Ishikawa (cell line): ENCODE measurements around the gene SOX12.

Experiments used
- CEBPB ChIP-seq: IDR thresholded peaks from 2 replicates; pipeline ENCODE4 v1.6.1; 2012
- CREB1 ChIP-seq: IDR thresholded peaks from 2 replicates; pipeline ENCODE4 v1.6.1; 2012; ENCODE audit warnings: low read depth
- EP300 ChIP-seq: IDR thresholded peaks from 2 replicates; pipeline ENCODE4 v1.6.1; 2012; ENCODE audit warnings: borderline replicate concordance
- MAX ChIP-seq: IDR thresholded peaks from 2 replicates; pipeline ENCODE4 v1.6.1; 2012
- RAD21 ChIP-seq: IDR thresholded peaks from 2 replicates; pipeline ENCODE4 v1.6.1; 2012; ENCODE audit warnings: low read depth
- REST ChIP-seq: IDR thresholded peaks from 2 replicates; pipeline ENCODE4 v1.6.1; 2012; ENCODE audit warnings: low read depth, mild to moderate bottlenecking
- TCF12 ChIP-seq: IDR thresholded peaks from 2 replicates; pipeline ENCODE4 v1.6.1; 2012; ENCODE audit warnings: low read depth
- USF1 ChIP-seq: IDR thresholded peaks from 2 replicates; pipeline ENCODE4 v1.6.1; 2012
- YY1 ChIP-seq: IDR thresholded peaks from 2 replicates; pipeline ENCODE4 v1.6.1; 2012; ENCODE audit warnings: low read depth

GRCh38 chr20:371755-372542 is 46.6 kb downstream of the SOX12 start:
- TF ChIP-seq REST (0 out of 2 replicates have a peak, but pooled peaks have one; percentile 19), RAD21 (no peak; the same call in 1 of the 2 replicates), EP300 (peak; percentile 57; the same call in 1 of the 2 replicates), MAX (peak; percentile 56; the same call in 1 of the 2 replicates), USF1 (peak; percentile 78), CREB1 (no peak), CEBPB (peak; percentile 99), TCF12 (no peak), YY1 (no peak)
